ENCODE results near the gene GOLGA8Q. TPM values are rescaled to one million over a fixed set of nuclear protein-coding genes. Genes with fewer than 3 reads are reported as not detected.
"Not testable (repeated sequence)": the region's sequence is repeated elsewhere in the genome, so short reads cannot be mapped to it uniquely, and the experiment has no call there.

The GOLGA8Q gene
- polyA plus RNA-seq, 1 donor from 2014 or later = not detected

- H3K36me3 ChIP-seq (ENCODE audit: insufficient read depth, low read length); H2AFZ ChIP-seq (ENCODE audit: low read depth, low read length); H3K9me2 ChIP-seq (ENCODE audit: insufficient read depth, low read length); H3K4me3 ChIP-seq (ENCODE audit: low read length); H3F3A ChIP-seq (ENCODE audit: insufficient read depth, low read length, poor library complexity, severe bottlenecking); H4K20me1 ChIP-seq (ENCODE audit: insufficient read depth); H3K27ac ChIP-seq (ENCODE audit: low read length); H3K79me2 ChIP-seq (replicated peaks; ENCODE audit: insufficient read depth, low read length); H3K4me2 ChIP-seq (ENCODE audit: low read length); H3K9me3 ChIP-seq (ENCODE audit: low read length); H3K9ac ChIP-seq (ENCODE audit: low read length); H3K27me3 ChIP-seq (ENCODE audit: insufficient read depth, low read depth, low read length): not testable (repeated sequence)
Measured at GRCh38 chr15:30566949-30567348, 15.1 kb downstream of the GOLGA8Q start.

- H2AFZ ChIP-seq (ENCODE audit: low read depth, low read length); H3K27ac ChIP-seq (ENCODE audit: low read length); H3K9me2 ChIP-seq (ENCODE audit: insufficient read depth, low read length); H3K27me3 ChIP-seq (ENCODE audit: insufficient read depth, low read depth, low read length); H3K36me3 ChIP-seq (ENCODE audit: insufficient read depth, low read length); H3K9me3 ChIP-seq (ENCODE audit: low read length); H3K4me3 ChIP-seq (ENCODE audit: low read length); H3F3A ChIP-seq (ENCODE audit: insufficient read depth, low read length, poor library complexity, severe bottlenecking); H4K20me1 ChIP-seq (ENCODE audit: insufficient read depth); H3K4me2 ChIP-seq (ENCODE audit: low read length); H3K9ac ChIP-seq (ENCODE audit: low read length); H3K79me2 ChIP-seq (replicated peaks; ENCODE audit: insufficient read depth, low read length): not testable (repeated sequence)
Measured at GRCh38 chr15:30573012-30573491, 21.2 kb downstream of the GOLGA8Q start.

GRCh38 chr15:30579394-30579970 lies 27.6 kb downstream of the GOLGA8Q start:
- H3K4me2 ChIP-seq (ENCODE audit: low read length); H3K79me2 ChIP-seq (replicated peaks; ENCODE audit: insufficient read depth, low read length): not testable (repeated sequence)

GRCh38 chr15:30580716-30581115 lies 28.9 kb downstream of the GOLGA8Q start:
- not testable (repeated sequence) for H3K27me3 ChIP-seq (ENCODE audit: insufficient read depth, low read depth, low read length); H3K4me3 ChIP-seq (ENCODE audit: low read length); H3K36me3 ChIP-seq (ENCODE audit: insufficient read depth, low read length); H3K9me2 ChIP-seq (ENCODE audit: insufficient read depth, low read length); H2AFZ ChIP-seq (ENCODE audit: low read depth, low read length); H3K9ac ChIP-seq (ENCODE audit: low read length); H4K20me1 ChIP-seq (ENCODE audit: insufficient read depth); H3F3A ChIP-seq (ENCODE audit: insufficient read depth, low read length, poor library complexity, severe bottlenecking); H3K27ac ChIP-seq (ENCODE audit: low read length); H3K9me3 ChIP-seq (ENCODE audit: low read length); H3K4me2 ChIP-seq (ENCODE audit: low read length); H3K79me2 ChIP-seq (replicated peaks; ENCODE audit: insufficient read depth, low read length)

More at GRCh38 chr15:30579394-30579970, 27.6 kb downstream of the GOLGA8Q start:
- H3K4me3 ChIP-seq (ENCODE audit: low read length); H3K27ac ChIP-seq (ENCODE audit: low read length); H3K36me3 ChIP-seq (ENCODE audit: insufficient read depth, low read length); H3F3A ChIP-seq (ENCODE audit: insufficient read depth, low read length, poor library complexity, severe bottlenecking); H3K27me3 ChIP-seq (ENCODE audit: insufficient read depth, low read depth, low read length); H4K20me1 ChIP-seq (ENCODE audit: insufficient read depth); H3K9me3 ChIP-seq (ENCODE audit: low read length); H3K9me2 ChIP-seq (ENCODE audit: insufficient read depth, low read length); H2AFZ ChIP-seq (ENCODE audit: low read depth, low read length); H3K9ac ChIP-seq (ENCODE audit: low read length): not testable (repeated sequence)

- H3K4me3 ChIP-seq (ENCODE audit: low read length); H3K27me3 ChIP-seq (ENCODE audit: insufficient read depth, low read depth, low read length); H4K20me1 ChIP-seq (ENCODE audit: insufficient read depth); H3F3A ChIP-seq (ENCODE audit: insufficient read depth, low read length, poor library complexity, severe bottlenecking); H3K9ac ChIP-seq (ENCODE audit: low read length); H2AFZ ChIP-seq (ENCODE audit: low read depth, low read length); H3K79me2 ChIP-seq (replicated peaks; ENCODE audit: insufficient read depth, low read length); H3K9me3 ChIP-seq (ENCODE audit: low read length); H3K36me3 ChIP-seq (ENCODE audit: insufficient read depth, low read length); H3K27ac ChIP-seq (ENCODE audit: low read length); H3K4me2 ChIP-seq (ENCODE audit: low read length); H3K9me2 ChIP-seq (ENCODE audit: insufficient read depth, low read length): not testable (repeated sequence)
Measured at GRCh38 chr15:30598953-30599352, 47.1 kb downstream of the GOLGA8Q start.

GRCh38 chr15:30603796-30604195 lies 51.9 kb downstream of the GOLGA8Q start, which contains the start of gene GOLGA8H:
Gene GOLGA8H (plus strand): TSS chr15:30604028. CDS start chr15:30604126, 98 bp downstream.
- H3K27me3 ChIP-seq (ENCODE audit: insufficient read depth, low read depth, low read length); H3K36me3 ChIP-seq (ENCODE audit: insufficient read depth, low read length); H2AFZ ChIP-seq (ENCODE audit: low read depth, low read length); H3K9me2 ChIP-seq (ENCODE audit: insufficient read depth, low read length); H3K4me2 ChIP-seq (ENCODE audit: low read length); H4K20me1 ChIP-seq (ENCODE audit: insufficient read depth); H3K9me3 ChIP-seq (ENCODE audit: low read length); H3K79me2 ChIP-seq (replicated peaks; ENCODE audit: insufficient read depth, low read length); H3F3A ChIP-seq (ENCODE audit: insufficient read depth, low read length, poor library complexity, severe bottlenecking); H3K27ac ChIP-seq (ENCODE audit: low read length); H3K4me3 ChIP-seq (ENCODE audit: low read length); H3K9ac ChIP-seq (ENCODE audit: low read length): not testable (repeated sequence)

Small RNA genes within 50 kb of the gene (small RNA-seq; reads per million reads assigned to genes)
- gene RF00096 (0 to 0.16 (median 0) reads per million in 3 experiments), gene RN7SL796P (0 reads per million in 3 experiments)

Other genes with a start within 250 kb of the GOLGA8Q start
- 0.42 and 2.4 TPM in 2 replicates for gene CHRFAM7A, start 158.5 kb upstream of the GOLGA8Q start, polyA plus RNA-seq
- 0.06 TPM in 1 of 2 replicates, not detected in the other for gene GOLGA8R, start 137.8 kb upstream of the GOLGA8Q start, polyA plus RNA-seq
- 0.14 TPM in 1 of 2 replicates, not detected in the other for gene GOLGA8H, start 52.0 kb downstream of the GOLGA8Q start, polyA plus RNA-seq